GM12892 (cell line): ENCODE results near the gene GABRG3.
"Not testable (repeated sequence)": the region's sequence is repeated elsewhere in the genome, so short reads cannot be mapped to it uniquely, and the experiment has no call there.

Experiments
- DNase-seq: peaks from one replicate; pipeline ENCODE4 v3.0.0; 2011; ENCODE audit not compliant: insufficient read length
- FAIRE-seq: peaks from 2 replicates; lab custom pipeline; 2011; peaks lifted over from hg19 to GRCh38; lab: Jason Lieb, UNC
- POLR2A ChIP-seq: IDR thresholded peaks from 2 replicates; pipeline ENCODE4 v1.6.1; 2011; ENCODE audit warnings: low read depth, low read length, control low read depth
- POLR2AphosphoS5 ChIP-seq: IDR thresholded peaks from 2 replicates; pipeline ENCODE4 v1.6.1; 2011; ENCODE audit warnings: low read depth, low read length, control low read depth
- TAF1 ChIP-seq: IDR thresholded peaks from 2 replicates; pipeline ENCODE4 v1.6.1; 2011; ENCODE audit warnings: low read depth, mild to moderate bottlenecking, control low read depth, low read length, borderline replicate concordance

GABRG3 gene

GRCh38 chr15:27339138-27339537, 368.2 kb downstream of the GABRG3 start:
- TF ChIP-seq POLR2A (no peak), TAF1 (no peak), POLR2AphosphoS5 (no peak)
- DNase-seq: no peak
- no peak for FAIRE-seq

GRCh38 chr15:27341780-27342343, 370.9 kb downstream of the GABRG3 start:
- no peak for FAIRE-seq
- DNase-seq: no peak
- TF ChIP-seq POLR2AphosphoS5 (no peak), TAF1 (no peak), POLR2A (no peak)

DNA sequence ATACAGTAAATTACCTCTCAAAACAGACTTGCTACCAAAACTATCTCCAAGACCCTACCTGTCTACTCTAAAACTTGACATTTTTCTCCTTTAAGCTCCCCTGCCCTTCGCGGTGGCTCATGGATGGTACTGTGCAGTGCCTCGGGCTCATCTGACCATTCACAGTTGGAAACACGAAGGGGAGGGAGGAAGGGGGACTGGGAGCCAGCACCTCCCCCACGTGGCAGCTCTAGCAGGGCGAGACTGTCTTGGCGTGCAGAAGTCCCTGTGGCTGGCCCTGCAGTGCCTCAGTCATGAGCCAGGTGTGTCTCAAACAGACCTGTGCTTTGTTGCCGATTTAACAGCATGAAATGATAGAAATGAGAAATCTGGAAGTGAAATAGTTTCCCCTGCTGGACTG, 372.0 kb downstream of the GABRG3 start:
- no peak for FAIRE-seq
- no peak for DNase-seq

DNA sequence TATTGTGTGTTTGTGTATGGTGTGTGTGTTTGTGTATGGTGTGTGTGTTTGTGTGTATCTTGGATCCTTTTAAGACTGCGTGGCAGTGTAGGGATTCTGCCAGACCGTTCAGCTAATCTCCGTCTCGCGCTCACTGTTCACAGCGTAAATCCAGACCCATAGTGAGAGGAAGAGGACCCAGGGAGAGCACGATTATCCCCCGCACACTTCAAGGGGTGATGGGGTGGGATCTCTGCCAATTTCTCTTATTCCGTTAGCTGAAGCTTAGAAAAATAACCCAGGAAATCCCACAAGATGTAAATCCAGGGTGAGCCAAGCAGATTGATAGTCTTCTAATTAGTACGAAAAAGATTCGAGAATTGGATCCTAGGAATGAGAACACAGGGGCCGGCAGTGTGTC, 381.2 kb downstream of the GABRG3 start:
- TF ChIP-seq POLR2AphosphoS5 (no peak), TAF1 (no peak), POLR2A (no peak)
- FAIRE-seq (no peak), DNase-seq (no peak)

More for the DNA sequence above, 372.0 kb downstream of the GABRG3 start:
- no peak for TF ChIP-seq TAF1
- no peak for TF ChIP-seq POLR2AphosphoS5
- no peak for TF ChIP-seq POLR2A

- FAIRE-seq: no peak
Observed at GRCh38 chr15:27353856-27354255, 382.9 kb downstream of the GABRG3 start.

GRCh38 chr15:27358751-27359434, 387.9 kb downstream of the GABRG3 start:
- TF ChIP-seq POLR2A (no peak), POLR2AphosphoS5 (no peak), TAF1 (no peak)
- FAIRE-seq (no peak), DNase-seq (no peak)

More at GRCh38 chr15:27353856-27354255, 382.9 kb downstream of the GABRG3 start:
- no peak for DNase-seq
- no peak for TF ChIP-seq TAF1
- TF ChIP-seq POLR2A: no peak
- no peak for TF ChIP-seq POLR2AphosphoS5

GRCh38 chr15:27359586-27359985, 388.6 kb downstream of the GABRG3 start:
- TF ChIP-seq TAF1: no peak
- no peak for TF ChIP-seq POLR2AphosphoS5
- no peak for TF ChIP-seq POLR2A
- no peak for DNase-seq
- FAIRE-seq: no peak

GRCh38 chr15:27360316-27360715, 389.3 kb downstream of the GABRG3 start:
- FAIRE-seq (no peak), DNase-seq (no peak)
- TF ChIP-seq POLR2AphosphoS5 (no peak), POLR2A (no peak), TAF1 (no peak)

GRCh38 chr15:27361438-27361837, 390.5 kb downstream of the GABRG3 start:
- no peak for FAIRE-seq
- DNase-seq: no peak
- TF ChIP-seq POLR2A: no peak
- no peak for TF ChIP-seq POLR2AphosphoS5
- no peak for TF ChIP-seq TAF1

DNA sequence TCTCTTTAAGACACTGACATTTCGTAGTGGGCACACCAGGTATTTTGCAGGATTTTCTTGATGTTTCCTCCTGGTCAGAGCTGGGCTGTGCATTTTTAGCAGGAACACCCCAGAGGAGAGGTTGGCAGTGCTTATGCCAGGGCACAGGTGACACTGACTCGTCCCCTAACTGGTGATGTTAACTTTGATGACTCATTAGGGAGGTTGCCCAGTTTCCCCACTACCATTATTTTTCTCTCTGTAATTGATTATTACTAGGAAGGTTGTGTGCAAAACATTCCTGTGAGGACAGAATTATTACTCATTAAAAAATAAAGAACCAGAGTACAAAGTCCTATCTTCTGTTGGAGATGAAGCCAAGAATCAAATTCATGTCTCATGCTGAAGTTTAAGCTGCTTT, 394.5 kb downstream of the GABRG3 start:
- FAIRE-seq (no peak), DNase-seq (no peak)
- TF ChIP-seq TAF1 (no peak), POLR2A (no peak), POLR2AphosphoS5 (no peak)

DNA sequence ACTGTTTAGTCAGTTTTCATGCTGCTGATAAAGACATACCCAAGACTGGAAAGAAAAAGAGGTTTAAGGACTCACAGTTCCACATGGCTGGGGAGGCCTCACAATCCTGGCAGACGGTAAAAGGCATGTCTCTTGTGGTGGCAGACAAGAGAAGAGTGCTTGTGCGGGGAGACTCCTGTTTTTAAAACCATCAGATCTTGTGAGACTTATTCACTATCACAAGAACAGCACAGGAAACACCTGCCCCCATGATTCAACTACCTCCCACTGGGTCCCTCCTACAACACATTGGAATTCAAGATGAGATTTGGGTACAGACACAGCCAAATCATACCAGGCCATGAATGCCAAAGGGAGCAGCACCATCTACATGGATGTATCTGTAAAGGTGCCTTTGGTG, 406.4 kb downstream of the GABRG3 start:
- not testable (repeated sequence) for FAIRE-seq, DNase-seq

DNA sequence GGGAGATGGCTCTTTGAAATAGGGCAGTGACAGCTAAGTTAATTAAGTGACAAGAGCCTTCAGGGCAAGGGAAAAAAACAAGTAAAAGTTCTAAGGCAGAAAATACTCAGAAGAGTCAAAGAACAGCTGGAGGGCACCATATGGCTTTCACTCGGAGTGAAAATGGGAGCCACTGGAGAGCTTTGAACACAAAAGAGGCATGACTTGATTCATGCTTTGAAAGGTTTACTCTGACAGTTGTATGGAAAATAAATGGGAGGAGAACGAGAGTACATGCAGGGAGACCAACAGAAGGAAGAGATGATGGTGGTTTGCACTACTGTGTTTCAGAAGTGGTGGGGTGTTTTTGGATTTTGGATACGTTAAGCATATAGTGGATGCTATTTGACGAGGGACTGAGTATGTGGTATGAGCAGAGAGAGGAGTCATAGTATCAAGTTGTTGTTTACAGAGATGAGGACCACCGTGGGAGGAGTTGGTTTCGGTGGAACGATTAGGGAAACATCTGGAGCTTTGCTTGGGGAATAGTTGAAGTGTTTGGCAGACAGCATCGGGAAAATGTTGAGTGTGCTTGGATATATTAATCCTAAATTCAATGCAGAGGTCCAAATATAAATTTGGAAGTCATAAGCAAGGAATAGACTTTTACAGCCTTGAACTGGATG, 411.5 kb downstream of the GABRG3 start:
- FAIRE-seq (no peak), DNase-seq (no peak)
- TF ChIP-seq TAF1: no peak
- no peak for TF ChIP-seq POLR2A
- no peak for TF ChIP-seq POLR2AphosphoS5

DNA sequence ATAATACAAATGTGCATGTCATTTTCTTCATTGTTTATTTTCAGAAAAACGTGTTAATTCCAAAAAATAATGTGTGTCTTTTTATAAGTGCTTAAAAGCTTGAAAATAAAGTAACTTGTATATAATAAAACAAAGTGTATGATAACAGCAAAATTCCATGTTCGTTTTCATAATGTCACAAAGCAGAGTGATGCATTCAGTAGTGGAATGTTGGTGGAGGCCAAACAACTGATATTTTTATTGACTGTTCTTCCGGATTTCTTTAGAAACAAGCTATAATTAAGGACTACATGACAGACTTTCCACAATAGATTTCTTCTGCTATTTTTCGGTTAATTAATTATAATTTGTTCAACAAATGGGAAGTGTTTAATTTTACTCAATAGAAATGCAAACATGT, 412.7 kb downstream of the GABRG3 start:
- no peak for TF ChIP-seq TAF1
- no peak for TF ChIP-seq POLR2A
- TF ChIP-seq POLR2AphosphoS5: no peak
- no peak for DNase-seq
- FAIRE-seq: no peak
